ENCODE results near the gene BABAM2. TPM values are rescaled to one million over a fixed set of nuclear protein-coding genes. Genes with fewer than 3 reads are reported as not detected.

The BABAM2 gene
- total and polyA plus RNA-seq, 4 donors, result 28.1 to 40.4 (median 37.0) TPM

GRCh38 chr2:28347193-28347592 is 456.7 kb downstream of the BABAM2 start:
- no peak for DNase-seq (ENCODE audit: low read depth in 4 of 6, low spot score in 6 of 6)
- WGBS (ENCODE audit: insufficient coverage), result 100% methylated on average over 4 of the region's 6 CpGs
- no peak overlapping the region for H3K4me3 ChIP-seq (ENCODE audit: low read depth, low read length)
- H3K9me3 ChIP-seq (ENCODE audit: control insufficient read depth, insufficient read depth, low read length), result no peaks in the 10 kb centered on the region
- H3K27ac ChIP-seq (ENCODE audit: low read depth, low read length), result no peak overlapping the region
- H3K4me1 ChIP-seq (ENCODE audit: control insufficient read depth, insufficient read depth, low read length), result peaks cover 6% of the 10 kb centered on the region
- H3K36me3 ChIP-seq (ENCODE audit: control insufficient read depth, insufficient read depth, low read length), result no peaks in the 10 kb centered on the region
- no peaks in the 10 kb centered on the region for H3K27me3 ChIP-seq (ENCODE audit: control insufficient read depth, insufficient read depth, low read length)

DNA sequence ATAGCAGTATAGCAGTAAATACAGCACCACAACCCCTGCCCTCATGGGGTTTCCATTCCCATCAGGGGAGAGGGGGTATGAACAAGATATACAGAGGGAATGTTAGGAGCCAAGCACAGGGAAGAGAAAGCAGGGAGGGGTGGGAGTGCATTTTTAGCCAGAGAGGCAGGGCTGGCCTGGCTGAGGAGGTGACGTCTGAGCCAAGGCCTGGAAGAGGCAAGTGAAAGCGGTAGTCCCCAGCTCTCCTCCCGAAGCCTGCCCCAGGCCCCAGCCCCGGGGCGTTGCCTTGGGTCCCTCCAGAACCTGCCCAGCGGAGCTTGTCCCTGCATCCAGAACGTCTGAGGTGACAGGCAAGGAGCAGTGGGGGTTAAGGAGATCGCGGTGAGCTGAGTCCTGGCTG is 457.1 kb downstream of the BABAM2 start:
- Histone ChIP-seq H3K36me3 (ENCODE audit: control insufficient read depth, insufficient read depth, low read length) (no peaks in the 10 kb centered on the region), H3K27me3 (ENCODE audit: control insufficient read depth, insufficient read depth, low read length) (no peaks in the 10 kb centered on the region), H3K4me3 (ENCODE audit: low read depth, low read length) (no peak overlapping the region), H3K4me1 (ENCODE audit: control insufficient read depth, insufficient read depth, low read length) (peaks cover 4% of the 10 kb centered on the region), H3K9me3 (ENCODE audit: control insufficient read depth, insufficient read depth, low read length) (no peaks in the 10 kb centered on the region), H3K27ac (ENCODE audit: low read depth, low read length) (no peak overlapping the region)
- WGBS (ENCODE audit: insufficient coverage), result 85% methylated on average over 6 of the region's 9 CpGs
- no peak for DNase-seq (ENCODE audit: low read depth in 4 of 6, low spot score in 6 of 6)

- Histone ChIP-seq H3K9me3 (ENCODE audit: control insufficient read depth, insufficient read depth, low read length) (no peaks in the 10 kb centered on the region), H3K4me1 (ENCODE audit: control insufficient read depth, insufficient read depth, low read length) (no peaks in the 10 kb centered on the region), H3K27me3 (ENCODE audit: control insufficient read depth, insufficient read depth, low read length) (no peaks in the 10 kb centered on the region), H3K36me3 (ENCODE audit: control insufficient read depth, insufficient read depth, low read length) (no peaks in the 10 kb centered on the region), H3K4me3 (ENCODE audit: low read depth, low read length) (no peak overlapping the region), H3K27ac (ENCODE audit: low read depth, low read length) (no peak overlapping the region)
- 89% methylated on average over 5 of the region's 10 CpGs for WGBS (ENCODE audit: insufficient coverage)
- DNase-seq (ENCODE audit: low read depth in 4 of 6, low spot score in 6 of 6), result no peak
Measured at GRCh38 chr2:28348149-28348567, 457.6 kb downstream of the BABAM2 start.

DNA sequence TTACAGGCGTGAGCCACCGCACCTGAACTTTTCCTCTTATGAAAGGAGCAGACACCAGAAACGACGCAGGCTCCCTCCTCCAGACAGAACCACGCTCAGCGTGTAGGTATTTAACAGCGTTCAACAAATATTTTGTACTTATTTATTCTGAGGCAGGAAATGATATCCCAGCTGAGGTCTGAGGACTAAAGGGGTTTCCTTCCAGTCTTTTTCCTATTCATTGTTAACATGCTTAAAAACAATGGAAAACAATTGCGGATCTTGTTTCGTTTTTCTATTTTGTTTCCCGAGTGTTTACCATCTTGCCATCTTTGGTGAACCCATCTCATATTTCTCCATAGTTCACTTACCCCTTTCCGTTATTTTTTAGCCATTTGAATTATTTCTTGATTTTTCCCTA is 458.4 kb downstream of the BABAM2 start:
- H3K4me3 ChIP-seq (ENCODE audit: low read depth, low read length), result no peak overlapping the region
- no peak for DNase-seq (ENCODE audit: low read depth in 4 of 6, low spot score in 6 of 6)
- WGBS (ENCODE audit: insufficient coverage), result 95% methylated on average over 3 of the region's 11 CpGs
- no peaks in the 10 kb centered on the region for H3K4me1 ChIP-seq (ENCODE audit: control insufficient read depth, insufficient read depth, low read length)
- H3K27me3 ChIP-seq (ENCODE audit: control insufficient read depth, insufficient read depth, low read length), result no peaks in the 10 kb centered on the region
- H3K36me3 ChIP-seq (ENCODE audit: control insufficient read depth, insufficient read depth, low read length), result no peaks in the 10 kb centered on the region
- H3K27ac ChIP-seq (ENCODE audit: low read depth, low read length), result no peak overlapping the region
- H3K9me3 ChIP-seq (ENCODE audit: control insufficient read depth, insufficient read depth, low read length), result no peaks in the 10 kb centered on the region

- no peak overlapping the region for H3K4me3 ChIP-seq (ENCODE audit: low read depth, low read length)
- H3K36me3 ChIP-seq (ENCODE audit: control insufficient read depth, insufficient read depth, low read length), result no peaks in the 10 kb centered on the region
- no peaks in the 10 kb centered on the region for H3K4me1 ChIP-seq (ENCODE audit: control insufficient read depth, insufficient read depth, low read length)
- WGBS (ENCODE audit: insufficient coverage), result 93% methylated on average over 6 of the region's 11 CpGs
- DNase-seq (ENCODE audit: low read depth in 4 of 6, low spot score in 6 of 6), result no peak
- H3K27ac ChIP-seq (ENCODE audit: low read depth, low read length), result no peak overlapping the region
- no peaks in the 10 kb centered on the region for H3K27me3 ChIP-seq (ENCODE audit: control insufficient read depth, insufficient read depth, low read length)
- H3K9me3 ChIP-seq (ENCODE audit: control insufficient read depth, insufficient read depth, low read length), result no peaks in the 10 kb centered on the region
Measured at GRCh38 chr2:28349546-28350165, 459.1 kb downstream of the BABAM2 start.

GRCh38 chr2:28350196-28350595 is 459.7 kb downstream of the BABAM2 start:
- Histone ChIP-seq H3K4me1 (ENCODE audit: control insufficient read depth, insufficient read depth, low read length) (peaks cover under 1% of the 10 kb centered on the region), H3K36me3 (ENCODE audit: control insufficient read depth, insufficient read depth, low read length) (no peaks in the 10 kb centered on the region), H3K27ac (ENCODE audit: low read depth, low read length) (no peak overlapping the region), H3K9me3 (ENCODE audit: control insufficient read depth, insufficient read depth, low read length) (no peaks in the 10 kb centered on the region), H3K27me3 (ENCODE audit: control insufficient read depth, insufficient read depth, low read length) (no peaks in the 10 kb centered on the region), H3K4me3 (ENCODE audit: low read depth, low read length) (no peak overlapping the region)
- WGBS (ENCODE audit: insufficient coverage), result 93% methylated on average over 7 of the region's 17 CpGs
- DNase-seq (ENCODE audit: low read depth in 4 of 6, low spot score in 6 of 6), result no peak

DNA sequence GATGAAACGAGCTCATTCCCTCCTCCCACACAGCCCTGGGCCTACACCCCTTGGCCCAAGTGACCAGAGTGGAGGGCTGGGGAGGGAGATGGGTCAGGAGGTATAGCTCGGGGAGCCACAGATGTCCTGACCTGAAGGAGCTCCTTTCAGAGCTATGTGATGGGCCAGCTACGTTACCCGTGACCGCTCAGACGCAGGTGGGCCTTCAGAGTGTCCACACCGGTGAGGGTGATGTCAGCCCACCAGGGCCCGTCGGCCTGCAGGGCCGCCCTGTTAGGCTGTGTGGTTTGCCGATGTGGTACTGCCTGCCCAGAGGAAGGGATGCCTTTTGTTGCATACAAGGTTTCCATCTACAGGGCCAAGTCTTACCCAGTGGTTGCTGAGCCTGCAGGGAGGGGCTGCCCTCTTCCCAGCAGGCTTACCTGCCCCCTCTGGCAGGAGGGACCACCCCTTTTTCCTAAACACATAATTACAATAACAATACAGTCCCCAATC is 460.3 kb downstream of the BABAM2 start:
- DNase-seq (ENCODE audit: low read depth in 4 of 6, low spot score in 6 of 6), result no peak
- H3K9me3 ChIP-seq (ENCODE audit: control insufficient read depth, insufficient read depth, low read length), result no peaks in the 10 kb centered on the region

GRCh38 chr2:28351621-28352020 is 461.1 kb downstream of the BABAM2 start:
- no peaks in the 10 kb centered on the region for H3K36me3 ChIP-seq (ENCODE audit: control insufficient read depth, insufficient read depth, low read length)
- H3K4me3 ChIP-seq (ENCODE audit: low read depth, low read length), result no peak overlapping the region
- DNase-seq (ENCODE audit: low read depth in 4 of 6, low spot score in 6 of 6), result no peak
- peak overlapping the region; percentile 22 for H3K27ac ChIP-seq (ENCODE audit: low read depth, low read length)
- peaks cover 15% of the 10 kb centered on the region for H3K4me1 ChIP-seq (ENCODE audit: control insufficient read depth, insufficient read depth, low read length)
- WGBS (ENCODE audit: insufficient coverage), result 93% methylated on average over 5 of the region's 5 CpGs
- H3K9me3 ChIP-seq (ENCODE audit: control insufficient read depth, insufficient read depth, low read length), result no peaks in the 10 kb centered on the region
- H3K27me3 ChIP-seq (ENCODE audit: control insufficient read depth, insufficient read depth, low read length), result no peaks in the 10 kb centered on the region

More for the DNA sequence above, 460.3 kb downstream of the BABAM2 start:
- H3K4me3 ChIP-seq (ENCODE audit: low read depth, low read length), result no peak overlapping the region
- H3K27ac ChIP-seq (ENCODE audit: low read depth, low read length), result no peak overlapping the region
- H3K27me3 ChIP-seq (ENCODE audit: control insufficient read depth, insufficient read depth, low read length), result no peaks in the 10 kb centered on the region
- WGBS (ENCODE audit: insufficient coverage), result 93% methylated on average over 10 of the region's 11 CpGs
- peaks cover 7% of the 10 kb centered on the region for H3K4me1 ChIP-seq (ENCODE audit: control insufficient read depth, insufficient read depth, low read length)
- no peaks in the 10 kb centered on the region for H3K36me3 ChIP-seq (ENCODE audit: control insufficient read depth, insufficient read depth, low read length)

DNA sequence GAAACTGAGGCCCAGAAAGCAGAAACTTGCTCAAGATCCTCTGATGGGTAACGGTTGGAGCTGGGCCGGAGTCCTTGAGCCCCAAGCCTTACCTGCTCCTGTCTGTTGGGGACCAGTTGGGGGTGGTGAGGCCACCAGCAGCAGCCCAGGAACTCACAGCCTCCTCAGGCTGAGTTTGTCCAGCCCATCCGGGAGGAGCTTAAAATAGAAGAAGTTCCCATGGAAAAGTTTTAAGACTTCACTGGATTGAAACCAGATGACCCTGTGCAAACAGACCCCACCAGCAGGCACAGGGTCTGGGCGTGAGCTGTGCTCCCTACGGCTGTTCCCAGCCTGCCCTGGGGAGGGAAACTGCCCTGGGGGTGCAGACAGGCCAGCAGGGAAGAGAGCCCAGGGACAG is 461.6 kb downstream of the BABAM2 start:
- DNase-seq (ENCODE audit: low read depth in 4 of 6, low spot score in 6 of 6), result peak in 1 of 6 donors; percentile 25
- WGBS (ENCODE audit: insufficient coverage), result 78% methylated on average over 4 of the region's 5 CpGs
- Histone ChIP-seq H3K36me3 (ENCODE audit: control insufficient read depth, insufficient read depth, low read length) (no peaks in the 10 kb centered on the region), H3K27ac (ENCODE audit: low read depth, low read length) (peak overlapping the region; percentile 22), H3K9me3 (ENCODE audit: control insufficient read depth, insufficient read depth, low read length) (no peaks in the 10 kb centered on the region), H3K4me3 (ENCODE audit: low read depth, low read length) (no peak overlapping the region), H3K4me1 (ENCODE audit: control insufficient read depth, insufficient read depth, low read length) (peaks cover 16% of the 10 kb centered on the region), H3K27me3 (ENCODE audit: control insufficient read depth, insufficient read depth, low read length) (no peaks in the 10 kb centered on the region)

DNA sequence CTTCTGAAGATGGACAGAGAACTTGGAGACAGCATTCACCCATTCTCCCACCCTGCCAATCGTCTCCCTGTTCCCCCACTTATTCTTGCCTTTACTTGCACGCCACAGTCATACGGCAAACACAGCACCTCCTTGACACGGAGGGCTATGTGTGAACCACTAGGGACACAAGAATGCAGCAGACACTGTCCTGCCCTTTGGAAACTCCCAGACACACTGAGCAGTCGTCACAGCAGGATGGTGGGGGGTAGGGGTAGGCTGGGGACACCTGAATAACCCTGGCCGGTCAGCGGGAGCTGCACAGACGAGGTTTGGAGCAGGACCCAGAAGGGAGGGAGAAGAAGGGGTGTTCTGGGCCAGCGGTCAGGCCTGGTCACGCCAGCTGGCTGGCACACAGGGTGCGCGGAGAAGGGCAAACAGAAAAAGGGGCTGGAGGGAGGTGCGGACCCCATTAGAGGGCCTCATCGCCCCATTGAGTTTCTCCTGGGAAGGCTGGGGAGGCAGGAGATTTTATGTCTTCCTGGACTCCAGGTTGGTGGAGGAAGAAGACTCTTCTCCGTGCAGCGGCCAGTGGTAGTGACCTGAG is 462.2 kb downstream of the BABAM2 start:
- WGBS (ENCODE audit: insufficient coverage), result 79% methylated on average over 14 of the region's 16 CpGs
- Histone ChIP-seq H3K9me3 (ENCODE audit: control insufficient read depth, insufficient read depth, low read length) (no peaks in the 10 kb centered on the region), H3K27ac (ENCODE audit: low read depth, low read length) (no peak overlapping the region), H3K4me3 (ENCODE audit: low read depth, low read length) (no peak overlapping the region), H3K27me3 (ENCODE audit: control insufficient read depth, insufficient read depth, low read length) (no peaks in the 10 kb centered on the region), H3K36me3 (ENCODE audit: control insufficient read depth, insufficient read depth, low read length) (no peaks in the 10 kb centered on the region), H3K4me1 (ENCODE audit: control insufficient read depth, insufficient read depth, low read length) (peaks cover 16% of the 10 kb centered on the region)
- DNase-seq (ENCODE audit: low read depth in 4 of 6, low spot score in 6 of 6), result no peak
